Gastrocnemius medialis (tissue), 4 donors: ENCODE measurements around the gene SELENOI. TPM values are rescaled to one million over a fixed set of nuclear protein-coding genes. Genes with fewer than 3 reads are reported as not detected.

Source experiments
- ATAC-seq, 2 donors: fragments of 150-250 bp; one replicate each; pipeline ENCODE4 v1.9.1; 2016
- DNase-seq, 2 donors: peaks; one replicate each; pipeline ENCODE4 v3.0.0-alpha.2; 2019
- H3K27ac ChIP-seq, 4 donors: fragments of 200-600 bp; sonication (generic); 1 replicate in 1 of 4; 2 replicates in 3 of 4; pipeline ENCODE4 v1.5.1; 2016 to 2018; ENCODE audit warnings: mild to moderate bottlenecking in 2 of 4, moderate library complexity in 1 of 4
- H3K27me3 ChIP-seq, 3 donors: fragments of 200-600 bp; sonication (generic) in 2 of 3; 1 replicate in 1 of 3; 2 replicates in 2 of 3; pipeline versions ENCODE4 v1.5.1 to v1.6.0; 2016 to 2019; ENCODE audit warnings: mild to moderate bottlenecking in 1 of 3, moderate library complexity in 1 of 3
- H3K36me3 ChIP-seq, 2 donors: fragments of 200-600 bp; sonication (generic) in 1 of 2; one replicate each; pipeline ENCODE4 v1.5.1; 2017 to 2018
- H3K4me1 ChIP-seq, 2 donors: fragments of 200-600 bp; sonication (generic) in 1 of 2; one replicate each; pipeline ENCODE4 v1.5.1; 2016 to 2017; ENCODE audit warnings: mild to moderate bottlenecking in 2 of 2
- H3K4me3 ChIP-seq, 4 donors: fragments of 200-600 bp; sonication (generic) in 3 of 4; 1 replicate in 1 of 4; 2 replicates in 3 of 4; pipeline ENCODE4 v1.5.1; 2016 to 2019; ENCODE audit warnings: mild to moderate bottlenecking in 2 of 4
- H3K9me3 ChIP-seq, 3 donors: fragments of 200-600 bp; sonication (generic) in 2 of 3; 1 replicate in 1 of 3; 2 replicates in 2 of 3; pipeline ENCODE4 v1.5.1; 2016 to 2019
- CTCF ChIP-seq, 5 experiments: fragments of 450-650 bp in 3 of 5; fragments of 200-600 bp in 2 of 5; sonication (generic) in 2 of 5; IDR thresholded peaks in 4 of 5; conservative IDR thresholded peaks in 1 of 5; 1 replicate in 4 of 5; 2 replicates in 1 of 5; pipeline ENCODE4 v1.5.1; 2016 to 2019; ENCODE audit warnings: antibody characterized with exemption in 5 of 5, mild to moderate bottlenecking in 3 of 5, moderate library complexity in 3 of 5
- POLR2A ChIP-seq, 2 donors: fragments of 450-650 bp; IDR thresholded peaks; one replicate each; pipeline ENCODE4 v1.6.1; 2017; ENCODE audit warnings: antibody characterized with exemption in 2 of 2, mild to moderate bottlenecking in 2 of 2, moderate library complexity in 2 of 2
- in situ Hi-C, 4 donors: fragments of 200-750 bp; cut with MboI; loops; one replicate each; pipeline versions ENCODE4 v1.15.0 to v1.8.0; 2017; ENCODE audit warnings: low sequenced_read_pairs in 4 of 4
- intact Hi-C: fragments of 100-400 bp; cut with DNase I; formaldehyde crosslinking; loops from one replicate; pipeline ENCODE4 v1.15.1; 2023; ENCODE audit warnings: low total_unique reads
- total RNA-seq, 4 donors: library from RNA; depleted of rRNA; stranded (reverse); fragments of >200 nt; gene quantifications; one replicate each; pipeline versions ENCODE4 v1.1.0 to v1.2.3, GENCODE V29; 2016

The SELENOI gene
- total RNA-seq, 4 donors from 2014 or later, result 8.5 to 30.6 (median 17.0) TPM

- TF ChIP-seq POLR2A (IDR thresholded peaks at IDR 0.05), result no peak
- no peak for TF ChIP-seq CTCF (IDR thresholded peaks at IDR 0.05 in 4 of 5, conservative IDR thresholded peaks at IDR 0.05 in 1 of 5)
- Histone ChIP-seq H3K36me3 (no peaks in the 10 kb centered on the region), H3K27me3 (no peaks in the 10 kb centered on the region), H3K27ac (no peak overlapping the region), H3K4me3 (no peak overlapping the region), H3K4me1 (no peaks in the 10 kb centered on the region), H3K9me3 (no peaks in the 10 kb centered on the region)
- intact Hi-C loops (no loop called here), in situ Hi-C loops (no loop called here)
- no peak for ATAC-seq
- DNase-seq, result no peak
Observed at GRCh38 chr2:26407526-26407925, 61.6 kb downstream of the SELENOI start.

DNA sequence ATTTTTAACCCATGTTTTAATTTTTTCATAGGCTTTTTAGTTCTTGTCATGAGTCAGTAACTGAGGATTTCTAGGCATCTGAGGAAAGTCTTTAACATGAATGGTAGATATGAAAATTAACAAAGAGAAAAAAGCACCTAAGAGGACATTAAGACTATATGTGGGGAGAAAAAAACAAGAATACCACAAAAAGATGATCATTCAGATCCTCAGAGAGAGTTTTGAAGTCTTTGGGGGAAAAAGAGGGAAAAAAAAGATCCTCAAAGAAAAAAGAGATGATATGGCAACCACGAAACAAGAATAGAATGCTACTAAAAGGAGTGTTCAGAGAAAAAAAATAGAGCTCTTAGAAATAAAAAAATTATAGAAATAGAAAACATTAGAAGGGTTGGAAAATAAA is 63.8 kb downstream of the SELENOI start:
- in situ Hi-C loops (no loop called here), intact Hi-C loops (no loop called here)
- TF ChIP-seq CTCF (IDR thresholded peaks at IDR 0.05 in 4 of 5, conservative IDR thresholded peaks at IDR 0.05 in 1 of 5) (no peak), POLR2A (IDR thresholded peaks at IDR 0.05) (no peak)
- H3K36me3 ChIP-seq, result no peaks in the 10 kb centered on the region
- no peaks in the 10 kb centered on the region for H3K4me1 ChIP-seq
- H3K9me3 ChIP-seq, result no peaks in the 10 kb centered on the region
- no peak for ATAC-seq
- no peak for DNase-seq
- no peaks in the 10 kb centered on the region for H3K27me3 ChIP-seq
- no peak overlapping the region for H3K27ac ChIP-seq
- H3K4me3 ChIP-seq, result no peak overlapping the region

GRCh38 chr2:26410764-26411243 is 64.9 kb downstream of the SELENOI start:
- DNase-seq (no peak), ATAC-seq (no peak)
- H3K27ac ChIP-seq, result no peak overlapping the region
- intact Hi-C loops (no loop called here), in situ Hi-C loops (no loop called here)
- H3K36me3 ChIP-seq, result no peaks in the 10 kb centered on the region
- H3K9me3 ChIP-seq, result no peaks in the 10 kb centered on the region
- H3K4me1 ChIP-seq, result no peaks in the 10 kb centered on the region
- TF ChIP-seq POLR2A (IDR thresholded peaks at IDR 0.05) (no peak), CTCF (IDR thresholded peaks at IDR 0.05 in 4 of 5, conservative IDR thresholded peaks at IDR 0.05 in 1 of 5) (no peak)
- no peaks in the 10 kb centered on the region for H3K27me3 ChIP-seq
- no peak overlapping the region for H3K4me3 ChIP-seq

- no peaks in the 10 kb centered on the region for H3K9me3 ChIP-seq
- no peak for ATAC-seq
- no peak overlapping the region for H3K27ac ChIP-seq
- DNase-seq, result no peak
- H3K4me1 ChIP-seq, result no peaks in the 10 kb centered on the region
- TF ChIP-seq CTCF (IDR thresholded peaks at IDR 0.05 in 4 of 5, conservative IDR thresholded peaks at IDR 0.05 in 1 of 5) (no peak), POLR2A (IDR thresholded peaks at IDR 0.05) (no peak)
- no peaks in the 10 kb centered on the region for H3K36me3 ChIP-seq
- in situ Hi-C loops, result no loop called here
- intact Hi-C loops, result no loop called here
- no peaks in the 10 kb centered on the region for H3K27me3 ChIP-seq
- no peak overlapping the region for H3K4me3 ChIP-seq
Observed at GRCh38 chr2:26411419-26411818, 65.5 kb downstream of the SELENOI start.

GRCh38 chr2:26412091-26412673 is 66.2 kb downstream of the SELENOI start:
- no peaks in the 10 kb centered on the region for H3K9me3 ChIP-seq
- in situ Hi-C loops, result no loop called here
- no peaks in the 10 kb centered on the region for H3K27me3 ChIP-seq
- no peaks in the 10 kb centered on the region for H3K36me3 ChIP-seq
- TF ChIP-seq CTCF (IDR thresholded peaks at IDR 0.05 in 4 of 5, conservative IDR thresholded peaks at IDR 0.05 in 1 of 5), result no peak
- no peak for TF ChIP-seq POLR2A (IDR thresholded peaks at IDR 0.05)
- H3K4me1 ChIP-seq, result no peaks in the 10 kb centered on the region
- DNase-seq (no peak), ATAC-seq (no peak)
- intact Hi-C loops, result no loop called here
- H3K4me3 ChIP-seq, result no peak overlapping the region
- H3K27ac ChIP-seq, result no peak overlapping the region
